Medulla oblongata (tissue), 1 donor: ENCODE data around the gene BOLA2B.
A peak's percentile ranks its signal among the peaks of the same experiment; 100 is the strongest.
"Not testable (repeated sequence)": the region's sequence is repeated elsewhere in the genome, so short reads cannot be mapped to it uniquely, and the experiment has no call there.

Experiments used
- DNase-seq: peaks from one replicate; pipeline ENCODE4 v3.0.0-alpha.2; 2015; ENCODE audit errors: extremely low spot score

BOLA2B gene

DNA sequence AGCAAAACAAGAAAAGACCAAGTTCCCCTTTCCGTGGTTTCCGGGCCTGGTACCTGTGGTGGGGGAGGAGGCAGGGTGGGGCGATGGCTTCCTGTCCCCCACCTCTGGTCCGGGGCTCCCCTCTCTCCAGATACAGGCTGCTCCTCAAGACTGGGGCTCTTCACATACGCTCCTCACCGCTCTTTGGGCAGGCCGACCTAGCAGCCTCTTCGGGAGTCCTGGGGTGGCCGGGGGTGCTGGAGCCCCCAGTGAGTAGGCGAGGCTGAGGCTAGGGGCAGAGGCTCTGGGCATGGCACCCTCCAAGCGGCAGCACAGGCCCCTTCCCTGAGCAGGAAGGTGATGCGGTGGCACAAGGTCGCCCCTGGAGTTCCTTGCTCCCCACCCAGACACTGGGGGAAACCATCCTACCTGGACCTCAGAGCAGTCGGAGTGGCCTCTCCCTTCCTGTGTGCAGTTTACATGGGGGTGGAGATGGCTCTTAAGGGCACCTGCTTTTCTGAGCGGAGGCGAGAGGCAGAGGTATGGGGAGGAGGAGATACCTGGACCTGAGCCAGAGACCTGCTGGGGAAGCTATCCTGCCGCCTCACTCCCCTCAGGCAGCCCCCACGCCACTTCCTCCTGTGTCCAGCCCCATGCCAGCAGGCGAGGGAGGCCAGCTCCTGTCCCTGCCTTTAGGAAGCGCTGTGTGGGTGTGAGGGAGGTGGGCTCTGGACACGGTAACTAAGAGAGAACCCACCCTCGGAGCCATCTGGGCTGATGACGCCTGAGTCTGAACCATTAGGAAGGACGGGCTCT lies 9.2 kb downstream of the BOLA2B start:
- DNase-seq = peak; percentile 22

DNA sequence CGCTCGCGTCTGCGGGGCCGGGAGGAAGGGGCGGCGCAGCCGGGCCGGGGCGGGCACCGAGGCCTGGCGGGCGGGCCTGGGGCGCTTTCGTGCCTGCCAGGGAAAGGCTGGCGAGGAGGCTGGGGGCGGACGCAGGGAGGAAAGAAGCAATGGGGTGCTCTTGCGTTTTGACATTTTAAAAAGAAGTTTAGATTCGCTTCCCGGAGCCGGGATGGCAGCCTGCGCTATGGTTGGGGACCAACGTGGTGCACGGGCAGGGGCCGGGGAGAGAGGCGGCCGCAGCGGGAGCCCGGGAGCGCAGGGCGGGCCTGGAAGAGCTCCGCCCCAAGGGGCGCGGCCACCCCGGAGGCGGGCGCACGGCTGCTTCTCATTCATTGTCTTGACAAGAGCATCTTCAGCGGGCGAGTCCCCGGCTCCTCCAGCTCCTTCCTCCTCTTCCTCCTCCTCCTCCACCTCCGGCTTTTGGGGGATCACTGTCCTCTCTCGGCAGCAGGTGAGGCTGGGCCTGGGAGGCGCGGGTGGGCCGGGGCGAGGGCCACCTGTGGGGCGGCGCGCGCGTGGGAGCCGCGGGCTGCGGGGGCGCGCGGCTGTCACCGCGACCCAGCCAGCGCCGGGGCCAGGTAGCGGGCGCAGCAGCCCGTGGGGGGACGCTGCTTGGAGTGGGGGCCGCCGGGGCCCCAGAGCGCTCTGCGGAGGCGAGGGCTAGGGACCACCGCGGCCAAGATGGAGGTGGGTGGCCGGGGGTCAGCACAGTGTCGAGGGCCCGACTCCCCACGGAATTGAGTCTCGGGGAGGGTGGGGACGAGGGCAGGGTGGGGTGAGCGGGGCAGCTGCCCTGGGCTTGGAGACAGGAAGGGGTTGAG lies 10.0 kb downstream of the BOLA2B start, which contains the start of gene CORO1A:
Gene CORO1A, plus strand, starts transcription at position 370 of the 863 bp plus-strand sequence. CDS start 1,608 bp downstream, outside the sequence.
- peak; percentile 85 for DNase-seq

DNA sequence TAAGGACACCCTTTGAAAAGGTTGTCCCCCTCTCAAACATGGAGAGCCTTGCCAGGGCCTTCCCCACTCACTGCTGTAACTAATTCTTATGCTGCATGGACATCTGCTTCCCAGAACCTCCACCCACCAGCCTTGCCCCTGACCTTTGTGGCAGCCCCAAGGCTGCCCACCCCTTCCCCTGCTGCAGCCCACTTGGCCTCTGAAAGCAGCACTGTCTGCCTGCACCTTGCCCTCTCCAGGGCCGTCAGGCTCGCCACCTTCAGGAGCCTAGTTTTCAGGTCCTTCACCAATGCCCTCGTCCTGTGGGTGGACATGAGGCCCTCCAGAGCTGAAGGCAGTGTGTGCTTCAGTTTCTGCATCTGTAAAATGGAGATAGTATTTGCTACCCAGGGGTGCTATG lies 12.7 kb downstream of the BOLA2B start:
- DNase-seq = no peak

DNA sequence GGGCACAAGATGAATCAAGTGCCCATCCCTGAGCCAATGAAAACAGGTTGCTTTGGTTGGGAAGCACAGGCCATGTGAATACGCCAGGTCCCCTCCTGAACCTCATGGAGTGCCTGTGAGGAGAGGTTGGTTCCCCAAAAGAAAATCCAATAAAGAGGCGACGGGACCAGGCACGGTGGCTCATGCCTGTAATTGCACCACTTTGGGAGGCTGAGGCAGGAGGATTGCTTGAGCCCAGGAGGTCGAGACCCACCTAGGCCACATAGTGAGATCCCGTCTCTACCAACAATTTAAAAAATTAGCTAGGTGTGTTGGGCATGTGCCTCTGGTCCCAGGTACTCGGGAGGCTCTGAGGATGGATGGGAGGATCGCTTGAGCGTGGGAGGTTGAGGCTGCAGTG lies 13.5 kb downstream of the BOLA2B start:
- no peak for DNase-seq

DNA sequence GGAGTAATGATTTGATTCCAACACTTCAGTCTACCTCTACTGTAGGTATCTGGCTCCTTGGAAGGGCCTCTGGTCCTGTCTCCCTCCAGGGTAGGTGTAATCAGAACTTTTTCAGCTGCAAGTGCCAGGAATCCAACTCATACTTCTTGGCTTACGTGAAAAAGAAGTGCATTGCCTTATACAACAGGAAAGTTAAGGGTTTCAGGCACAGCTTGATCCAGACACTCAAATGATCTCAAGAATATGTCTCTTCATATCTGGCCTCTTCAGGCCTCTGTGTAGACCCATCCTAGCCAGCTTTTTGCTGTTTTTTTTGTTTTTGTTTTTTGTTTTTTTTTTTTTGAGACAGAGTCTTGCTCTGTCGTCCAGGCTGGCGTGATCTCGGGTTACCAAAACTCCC lies 14.3 kb downstream of the BOLA2B start:
- no peak for DNase-seq

DNA sequence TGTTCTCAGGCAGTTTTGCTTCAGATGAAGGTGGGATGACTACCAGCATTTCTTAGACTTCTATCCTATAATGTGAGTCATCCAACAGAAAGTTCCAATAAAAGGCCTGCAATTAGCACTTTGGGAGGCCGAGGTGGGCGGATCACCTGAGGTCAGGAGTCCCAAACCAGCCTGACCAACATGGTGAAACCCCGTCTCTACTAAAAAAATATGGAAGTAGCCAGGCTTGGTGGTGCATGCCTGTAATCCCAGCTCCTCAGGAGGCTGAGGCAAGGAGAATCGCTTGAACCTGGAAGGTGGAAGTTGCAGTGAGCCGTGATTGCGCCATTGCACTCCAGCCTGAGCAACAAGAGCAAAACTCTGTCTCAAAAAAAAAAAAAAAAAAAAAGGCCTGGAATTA lies 16.6 kb downstream of the BOLA2B start:
- DNase-seq = not testable (repeated sequence)

DNA sequence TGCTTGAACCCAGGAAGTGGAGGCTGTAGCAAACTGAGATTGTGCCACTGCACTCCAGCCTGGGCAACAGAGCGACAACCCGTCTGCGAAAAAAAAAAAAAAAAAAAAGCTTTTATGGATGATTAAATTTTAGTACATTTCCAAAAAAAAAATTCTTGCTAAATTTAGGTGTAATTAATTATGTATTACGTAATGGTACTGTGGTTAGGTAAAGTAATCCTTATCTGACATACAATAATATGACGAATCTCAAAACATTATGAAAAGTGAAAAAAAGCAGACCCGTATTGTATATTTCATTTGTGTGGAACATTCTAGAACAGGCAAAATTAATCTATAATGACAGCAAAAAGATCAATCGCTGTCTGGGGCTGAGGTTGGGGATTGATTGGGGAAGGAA lies 20.4 kb downstream of the BOLA2B start:
- DNase-seq = no peak

DNA sequence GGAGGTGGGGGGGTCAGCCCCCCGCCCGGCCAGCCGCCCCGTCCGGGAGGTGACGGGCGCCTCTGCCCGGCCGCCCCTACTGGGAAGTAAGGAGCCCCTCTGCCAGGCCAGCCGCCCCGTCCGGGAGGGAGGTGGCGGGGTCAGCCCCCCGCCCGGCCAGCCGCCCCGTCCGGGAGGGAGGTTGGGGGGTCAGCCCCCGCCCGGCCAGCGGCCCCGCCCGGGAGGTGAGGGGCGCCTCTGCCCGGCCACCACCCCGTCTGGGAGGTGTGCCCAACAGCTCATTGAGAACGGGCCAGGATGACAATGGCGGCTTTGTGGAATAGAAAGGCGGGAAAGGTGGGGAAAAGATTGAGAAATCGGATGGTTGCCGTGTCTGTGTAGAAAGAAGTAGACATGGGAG lies 23.3 kb downstream of the BOLA2B start:
- not testable (repeated sequence) for DNase-seq

DNA sequence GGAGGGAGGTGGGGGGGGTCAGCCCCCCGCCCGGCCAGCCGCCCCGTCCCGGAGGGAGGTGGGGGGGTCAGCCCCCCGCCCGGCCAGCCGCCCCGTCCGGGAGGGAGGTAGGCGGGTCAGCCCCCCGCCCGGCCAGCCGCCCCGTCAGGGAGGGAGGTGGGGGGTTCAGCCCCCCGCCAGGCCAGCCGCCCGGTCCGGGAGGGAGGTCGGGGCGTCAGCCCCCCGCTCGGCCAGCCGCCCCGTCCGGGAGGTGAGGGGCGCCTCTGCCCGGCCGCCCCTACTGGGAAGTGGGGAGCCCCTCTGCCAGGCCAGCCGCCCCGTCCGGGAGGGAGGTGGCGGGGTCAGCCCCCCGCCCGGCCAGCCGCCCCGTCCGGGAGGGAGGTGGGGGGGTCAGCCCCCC lies 24.1 kb downstream of the BOLA2B start:
- not testable (repeated sequence) for DNase-seq

DNA sequence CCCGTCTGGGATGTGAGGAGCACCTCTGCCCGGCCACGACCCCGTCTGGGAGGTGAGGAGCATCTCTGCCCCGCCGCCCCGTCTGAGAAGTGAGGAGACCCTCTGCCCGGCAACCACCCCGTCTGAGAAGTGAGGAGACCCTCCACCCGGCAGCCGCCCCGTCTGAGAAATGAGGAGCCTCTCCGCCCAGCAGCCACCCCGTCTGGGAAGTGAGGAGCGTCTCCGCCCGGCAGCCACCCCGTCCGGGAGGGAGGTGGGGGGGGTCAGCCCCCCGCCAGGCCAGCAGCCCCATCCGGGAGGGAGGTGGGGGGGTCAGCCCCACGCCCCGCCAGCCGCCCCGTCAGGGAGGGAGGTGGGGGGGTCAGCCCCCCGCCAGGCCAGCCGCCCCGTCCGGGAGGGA lies 24.7 kb downstream of the BOLA2B start:
- not testable (repeated sequence) for DNase-seq

DNA sequence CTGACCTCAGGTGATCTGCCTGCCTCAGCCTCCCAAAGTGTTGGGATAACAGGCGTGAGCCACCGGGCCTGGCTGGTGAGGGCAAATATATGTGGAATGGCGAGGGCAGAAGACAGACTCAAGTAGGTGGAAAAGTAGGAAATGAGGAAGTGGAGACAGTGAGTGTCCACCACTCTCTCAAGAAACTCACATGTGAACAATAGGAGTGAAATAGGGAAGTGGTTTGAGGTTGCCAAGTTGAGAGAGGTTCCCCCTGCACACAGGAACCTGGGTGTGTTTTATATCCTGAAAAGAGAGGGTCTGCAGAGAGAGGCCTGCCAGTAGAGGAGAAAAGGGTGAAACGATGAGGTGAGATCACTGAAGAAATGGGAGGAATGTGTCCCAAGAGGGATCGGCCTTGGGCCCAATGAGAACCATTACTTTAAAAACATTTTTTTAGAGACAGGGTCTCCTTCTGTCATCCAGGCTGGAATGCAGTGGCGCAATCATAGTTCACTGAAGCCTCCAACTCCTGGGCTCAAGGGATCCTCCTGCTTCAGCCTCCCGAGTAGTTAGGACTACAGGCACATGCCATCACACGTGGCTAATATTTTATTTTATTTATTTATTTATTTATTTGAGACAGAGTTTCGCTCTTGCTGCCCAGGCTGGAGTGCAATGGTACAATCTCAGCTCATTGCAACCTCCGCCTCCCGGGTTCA lies 27.1 kb downstream of the BOLA2B start:
- peak; percentile 82 for DNase-seq

DNA sequence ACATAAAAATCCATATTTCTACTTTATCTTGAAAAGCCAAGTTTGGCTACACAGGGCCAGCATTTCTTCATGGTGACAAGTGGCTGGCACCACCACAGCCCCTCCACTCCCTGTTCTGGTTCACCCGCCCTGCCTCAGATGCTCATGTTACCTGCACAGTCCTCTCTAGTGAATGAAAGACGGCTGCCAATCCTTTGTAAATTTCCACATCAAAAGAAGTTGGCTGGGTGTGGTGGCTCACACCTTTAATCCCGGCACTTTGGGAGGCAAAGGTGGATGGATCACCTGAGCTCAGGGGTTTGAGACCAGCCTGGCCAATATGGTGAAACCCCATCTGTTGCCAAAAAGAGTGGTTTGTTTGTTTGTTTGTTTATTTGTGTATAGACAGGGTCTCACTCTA lies 29.9 kb downstream of the BOLA2B start:
- no peak for DNase-seq

DNA sequence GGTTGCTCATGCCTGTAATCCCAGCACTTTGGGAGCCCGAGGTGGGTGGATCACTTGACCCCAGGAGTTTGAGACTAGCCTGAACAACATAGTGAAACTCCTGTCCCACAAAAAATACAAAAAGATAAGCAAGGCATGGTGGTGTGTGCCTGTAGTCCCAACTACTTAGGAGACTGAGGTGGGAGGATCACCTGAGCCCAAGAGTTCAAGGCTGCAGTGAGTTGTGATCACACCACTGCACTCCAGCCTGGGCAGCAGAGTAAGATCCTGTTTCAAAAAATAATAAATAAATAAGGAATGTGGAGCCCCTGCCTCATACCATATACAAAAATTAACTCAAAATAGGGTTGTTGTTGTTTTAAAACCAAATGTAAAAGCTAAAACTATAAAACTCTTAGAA lies 36.3 kb downstream of the BOLA2B start:
- DNase-seq = no peak

DNA sequence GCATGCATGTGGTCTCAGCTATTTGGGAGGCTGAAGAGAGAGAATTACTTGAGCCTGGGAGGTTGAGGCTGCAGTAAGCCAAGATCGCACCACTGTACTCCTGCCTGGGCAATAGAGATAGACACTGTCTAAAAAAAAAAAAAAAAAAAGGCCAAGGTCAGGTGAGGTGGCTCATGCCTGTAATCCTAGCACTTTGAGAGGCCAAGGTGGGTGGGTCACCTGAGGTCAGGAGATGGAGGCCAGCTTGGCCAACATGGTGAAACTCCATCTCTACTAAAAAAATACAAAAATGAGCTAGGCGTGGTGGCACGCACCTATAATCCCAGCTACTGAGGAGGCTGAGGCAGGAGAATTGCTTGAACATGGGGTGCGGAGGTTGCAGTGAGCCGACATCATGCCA lies 38.3 kb downstream of the BOLA2B start:
- DNase-seq = no peak

DNA sequence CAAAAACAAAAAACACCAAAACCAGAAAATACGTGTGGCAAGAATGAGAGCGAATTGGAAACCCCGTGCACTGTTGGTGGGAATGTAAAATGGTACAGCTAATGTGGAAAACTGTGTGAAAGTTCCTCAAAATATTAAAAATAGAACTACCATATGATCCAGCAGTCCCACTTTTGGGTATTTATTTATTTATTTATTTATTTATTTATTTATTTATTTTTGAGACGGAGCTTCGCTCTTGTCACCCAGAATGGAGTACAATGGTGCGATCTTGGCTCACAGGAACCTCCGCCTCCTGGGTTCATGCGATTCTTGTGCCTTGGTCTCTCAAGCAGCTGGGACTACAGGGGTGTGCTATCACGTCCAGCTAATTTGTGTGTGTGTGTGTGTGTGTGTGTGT lies 40.9 kb downstream of the BOLA2B start:
- no peak for DNase-seq

DNA sequence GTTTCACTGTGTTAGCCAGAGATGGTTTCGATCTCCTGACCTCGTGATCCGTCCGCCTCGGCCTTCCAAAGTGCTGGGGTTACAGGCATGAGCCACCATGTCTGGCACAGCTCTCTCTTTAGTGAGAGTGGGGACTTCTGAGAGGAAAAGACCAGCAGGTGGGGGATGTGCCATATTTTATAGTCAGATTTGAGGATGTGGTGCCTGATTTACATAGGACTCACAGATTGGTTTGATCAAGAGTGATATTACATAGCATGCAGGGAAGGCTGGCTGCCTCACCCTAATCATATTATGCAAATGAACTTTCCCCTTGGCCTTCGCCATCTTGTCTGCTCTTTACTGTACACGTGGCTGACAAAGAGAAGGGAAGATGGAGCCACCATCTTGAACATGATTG lies 42.4 kb downstream of the BOLA2B start:
- DNase-seq = no peak

DNA sequence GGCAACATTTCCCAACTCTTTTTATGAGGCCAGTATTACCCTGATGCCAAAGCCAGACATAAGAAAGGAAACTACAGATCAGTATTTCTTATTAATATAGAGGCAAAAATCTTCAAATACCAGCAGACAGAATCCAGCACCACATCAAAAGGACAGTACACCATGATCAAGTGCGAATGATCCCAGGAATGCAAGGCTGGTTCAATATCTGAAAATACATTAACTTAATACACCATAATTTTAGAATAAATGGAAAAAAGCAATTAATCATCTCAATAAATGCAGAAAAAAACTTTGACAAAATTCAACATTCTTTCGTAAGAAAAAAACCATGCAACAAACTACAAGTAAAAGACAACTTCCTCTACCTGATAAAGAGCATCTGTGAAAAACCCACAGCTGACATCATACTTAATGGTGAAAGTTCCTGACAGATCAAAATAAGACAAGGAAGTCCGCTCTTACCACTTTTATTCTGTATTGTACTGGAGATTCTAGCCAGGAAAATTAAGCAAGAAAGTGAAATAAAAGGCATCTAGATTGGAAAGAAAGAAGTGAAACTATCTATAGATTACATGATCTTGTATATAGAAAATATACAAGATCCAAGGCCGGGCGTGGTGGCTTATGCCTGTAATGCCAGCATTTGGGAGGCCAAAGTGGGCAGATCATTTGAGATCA lies 44.1 kb downstream of the BOLA2B start:
- peak; percentile 9 for DNase-seq

DNA sequence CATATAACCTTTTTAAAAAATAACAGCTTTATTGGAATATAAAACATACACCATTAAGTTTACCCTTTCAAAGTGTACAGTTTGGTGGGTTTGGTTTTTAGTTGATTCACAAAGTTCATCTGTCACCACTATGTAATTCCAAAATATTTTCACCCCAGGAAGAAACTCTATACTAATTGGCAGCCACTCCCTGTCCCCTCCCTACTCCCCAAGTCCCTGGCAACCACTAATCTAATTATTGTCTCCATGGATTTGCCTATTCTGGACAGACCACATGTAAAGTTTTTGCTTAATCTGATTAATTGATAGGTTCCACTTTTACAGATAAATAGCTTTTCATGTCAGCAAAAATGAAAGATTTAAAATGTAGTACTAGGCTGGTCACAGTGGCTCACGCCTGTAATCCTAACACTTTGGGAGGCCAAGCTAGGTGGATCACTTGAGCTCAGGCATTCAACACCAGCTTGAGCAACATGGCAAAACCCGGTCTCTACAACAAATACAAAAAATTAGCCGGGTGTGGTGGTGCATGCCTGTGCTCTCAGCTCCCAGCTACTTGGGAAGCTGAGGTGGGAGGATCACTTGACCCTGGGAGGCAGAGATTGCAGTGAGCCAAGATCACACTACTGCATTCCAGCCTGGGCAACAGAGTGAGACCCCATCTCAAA lies 45.5 kb downstream of the BOLA2B start:
- DNase-seq = no peak

DNA sequence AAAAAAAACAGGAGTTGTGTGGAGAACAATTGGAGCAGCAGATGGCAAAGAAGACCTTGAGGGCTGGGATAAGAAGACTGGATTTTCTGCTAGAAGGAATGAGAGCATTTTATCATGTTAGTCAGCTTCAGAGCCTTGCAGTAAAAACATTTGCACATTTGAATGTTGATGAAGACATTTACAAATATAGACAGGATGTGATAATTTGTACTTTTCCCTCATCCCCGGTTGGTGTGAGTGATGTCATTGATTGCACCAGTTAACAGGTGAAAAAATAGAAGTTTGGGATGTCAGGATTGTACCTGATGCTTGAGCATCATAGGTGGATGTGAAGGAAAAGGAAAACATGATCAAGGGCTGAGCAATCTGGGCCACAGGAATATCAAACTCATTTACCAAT lies 47.8 kb downstream of the BOLA2B start:
- no peak for DNase-seq

DNA sequence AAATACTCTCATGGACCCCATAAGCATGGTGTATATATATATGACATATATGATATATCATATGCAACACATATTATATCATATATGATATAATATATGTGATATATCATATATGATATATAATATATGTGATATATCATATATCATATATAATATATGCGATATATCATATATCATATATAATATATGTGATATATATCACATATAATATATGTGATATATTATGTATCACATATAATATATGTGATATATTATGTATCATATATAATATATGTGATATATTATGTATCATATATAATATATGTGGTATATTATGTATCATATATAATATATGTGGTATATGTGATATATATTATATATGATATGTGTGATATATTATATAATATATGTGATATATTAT lies 48.5 kb downstream of the BOLA2B start:
- no peak for DNase-seq

DNA sequence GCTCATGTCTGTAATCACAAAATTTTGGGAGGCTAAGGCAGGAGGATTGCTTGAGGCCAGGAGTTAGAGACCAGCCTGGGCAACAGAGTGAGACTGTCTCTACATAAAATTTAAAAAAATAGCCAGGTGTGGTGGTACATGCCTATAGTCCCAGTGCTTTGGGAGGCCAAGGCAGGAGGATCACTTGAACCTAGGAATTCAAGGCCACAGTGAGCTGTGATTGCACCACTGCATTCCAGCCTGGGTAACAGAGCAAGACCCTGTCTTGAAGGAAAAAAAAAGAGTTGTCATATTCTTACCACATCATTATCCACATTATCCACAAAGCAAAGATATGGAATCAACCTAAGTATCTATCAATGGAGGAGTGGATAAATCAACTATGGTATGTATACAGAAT lies 49.4 kb downstream of the BOLA2B start:
- DNase-seq = no peak
